NCI-H2196 (cell line): ENCODE measurements around the gene MTF1.
"Not testable (repeated sequence)": the region's sequence is repeated elsewhere in the genome, so short reads cannot be mapped to it uniquely, and the experiment has no call there.

Source experiments
- DNase-seq: peaks from one replicate; lab custom pipeline; 2025; ENCODE audit not compliant: unreplicated experiment; lab: John Stamatoyannopoulos, UW

MTF1 gene

GRCh38 chr1:37794372-37795339 lies 64.7 kb downstream of the MTF1 start:
- no peak for DNase-seq

- peak; percentile 62 for DNase-seq
Observed at GRCh38 chr1:37793773-37794371, 65.5 kb downstream of the MTF1 start, which contains the start of gene MANEAL. Gene MANEAL (plus strand): TSS chr1:37793847. CDS start chr1:37794183, 336 bp downstream.

- DNase-seq, result no peak
Observed at GRCh38 chr1:37792943-37793686, 66.3 kb downstream of the MTF1 start.

- no peak for DNase-seq
Observed at GRCh38 chr1:37782491-37782890, 76.9 kb downstream of the MTF1 start.

GRCh38 chr1:37778654-37779053 lies 80.7 kb downstream of the MTF1 start:
- no peak for DNase-seq

GRCh38 chr1:37776946-37777516 lies 82.4 kb downstream of the MTF1 start:
- no peak for DNase-seq

GRCh38 chr1:37771440-37771839 lies 88.0 kb downstream of the MTF1 start:
- not testable (repeated sequence) for DNase-seq

- DNase-seq, result no peak
Observed at GRCh38 chr1:37767488-37767887, 91.9 kb downstream of the MTF1 start.

- DNase-seq, result no peak
Observed at GRCh38 chr1:37765916-37766664, 93.3 kb downstream of the MTF1 start.

GRCh38 chr1:37764888-37765441 lies 94.4 kb downstream of the MTF1 start, which contains the start of gene EPHA10:
Gene EPHA10 (minus strand): TSS chr1:37765120. CDS start chr1:37765066, 54 bp downstream.
- DNase-seq, result peak; percentile 67

GRCh38 chr1:37764414-37764825 lies 95.0 kb downstream of the MTF1 start:
- no peak for DNase-seq

- DNase-seq, result no peak
Observed at GRCh38 chr1:37763791-37764413, 95.5 kb downstream of the MTF1 start.

- no peak for DNase-seq
Observed at GRCh38 chr1:37762516-37762915, 96.9 kb downstream of the MTF1 start.

- no peak for DNase-seq
Observed at GRCh38 chr1:37761416-37762095, 97.8 kb downstream of the MTF1 start.
